Loucy (cell line): Measurements from ENCODE around the gene IGF1R.

Experiments
- H2AFZ ChIP-seq: fragments of 200-600 bp; sonication (generic); 2 replicates; pipeline ENCODE4 v1.6.0; 2016; ENCODE audit warnings: antibody characterized with exemption, mild to moderate bottlenecking, low read length, moderate library complexity
- H3F3A ChIP-seq: fragments of 200-600 bp; 2 replicates; pipeline ENCODE4 v1.6.0; 2016; ENCODE audit warnings: antibody characterized with exemption, low read depth, mild to moderate bottlenecking
- H3K27me3 ChIP-seq: fragments of 200-600 bp; sonication (generic); 2 replicates; pipeline ENCODE4 v1.6.1; 2014; ENCODE audit warnings: low read length, mild to moderate bottlenecking; ENCODE audit not compliant: insufficient read depth, poor library complexity, severe bottlenecking
- H3K36me3 ChIP-seq: fragments of 200-600 bp; sonication (generic); 2 replicates; pipeline ENCODE4 v1.6.1; 2016; ENCODE audit warnings: low read length; ENCODE audit not compliant: insufficient read depth
- H3K4me1 ChIP-seq: fragments of 200-600 bp; sonication (generic); 2 replicates; pipeline ENCODE4 v1.5.1; 2014; ENCODE audit warnings: low read length, mild to moderate bottlenecking; ENCODE audit not compliant: insufficient read depth, poor library complexity, severe bottlenecking
- H3K4me2 ChIP-seq: fragments of 200-600 bp; sonication (generic); 2 replicates; pipeline ENCODE4 v1.6.0; 2014; ENCODE audit warnings: antibody characterized with exemption, low read length, low read depth, mild to moderate bottlenecking; ENCODE audit not compliant: poor library complexity, severe bottlenecking
- H3K4me3 ChIP-seq: fragments of 200-600 bp; sonication (generic); 2 replicates; pipeline ENCODE4 v1.5.1; 2014; ENCODE audit warnings: low read length, mild to moderate bottlenecking, mixed read lengths; ENCODE audit not compliant: poor library complexity, severe bottlenecking
- H3K79me2 ChIP-seq: fragments of 200-600 bp; sonication (generic); 2 replicates; pipeline ENCODE4 v1.6.1; 2014; ENCODE audit warnings: low read length; ENCODE audit not compliant: insufficient read depth
- H3K9ac ChIP-seq: fragments of 200-600 bp; sonication (generic); 2 replicates; pipeline ENCODE4 v1.6.0; 2014; ENCODE audit warnings: mild to moderate bottlenecking, low read depth, low read length, moderate library complexity; ENCODE audit not compliant: poor library complexity, severe bottlenecking
- H3K9me2 ChIP-seq: fragments of 200-600 bp; sonication (generic); replicated peaks from 2 replicates; pipeline ENCODE4 v1.6.1; 2016; ENCODE audit warnings: low read depth, low read length, mixed read lengths
- H3K9me3 ChIP-seq: fragments of 200-600 bp; sonication (generic); 2 replicates; pipeline ENCODE4 v1.6.1; 2014; ENCODE audit warnings: mild to moderate bottlenecking, antibody characterized with exemption, low read length, low read depth; ENCODE audit not compliant: insufficient read depth
- H4K20me1 ChIP-seq: fragments of 200-600 bp; sonication (generic); 2 replicates; pipeline ENCODE4 v1.6.0; 2014; ENCODE audit warnings: antibody characterized with exemption, low read length, mild to moderate bottlenecking; ENCODE audit not compliant: insufficient read depth, poor library complexity, severe bottlenecking
- EZH2phosphoT487 ChIP-seq: fragments of 200-600 bp; IDR thresholded peaks from 2 replicates; pipeline ENCODE4 v1.6.1; 2018; ENCODE audit warnings: antibody characterized with exemption, mild to moderate bottlenecking, moderate library complexity, borderline replicate concordance
- TF ChIP-seq, protein P1 (sequence below): fragments of 200-600 bp; sonication (generic); conservative IDR thresholded peaks from 2 replicates; pipeline ENCODE4 v1.5.1; 2014; ENCODE audit warnings: mild to moderate bottlenecking, antibody characterized with exemption, low read length

The IGF1R gene

GRCh38 chr15:98888820-98889479 is 240.6 kb downstream of the IGF1R start:
- no peak overlapping the region for H2AFZ ChIP-seq
- no peak overlapping the region for H3K4me2 ChIP-seq
- no peak for TF ChIP-seq EZH2phosphoT487
- TF ChIP-seq, protein P1, sequence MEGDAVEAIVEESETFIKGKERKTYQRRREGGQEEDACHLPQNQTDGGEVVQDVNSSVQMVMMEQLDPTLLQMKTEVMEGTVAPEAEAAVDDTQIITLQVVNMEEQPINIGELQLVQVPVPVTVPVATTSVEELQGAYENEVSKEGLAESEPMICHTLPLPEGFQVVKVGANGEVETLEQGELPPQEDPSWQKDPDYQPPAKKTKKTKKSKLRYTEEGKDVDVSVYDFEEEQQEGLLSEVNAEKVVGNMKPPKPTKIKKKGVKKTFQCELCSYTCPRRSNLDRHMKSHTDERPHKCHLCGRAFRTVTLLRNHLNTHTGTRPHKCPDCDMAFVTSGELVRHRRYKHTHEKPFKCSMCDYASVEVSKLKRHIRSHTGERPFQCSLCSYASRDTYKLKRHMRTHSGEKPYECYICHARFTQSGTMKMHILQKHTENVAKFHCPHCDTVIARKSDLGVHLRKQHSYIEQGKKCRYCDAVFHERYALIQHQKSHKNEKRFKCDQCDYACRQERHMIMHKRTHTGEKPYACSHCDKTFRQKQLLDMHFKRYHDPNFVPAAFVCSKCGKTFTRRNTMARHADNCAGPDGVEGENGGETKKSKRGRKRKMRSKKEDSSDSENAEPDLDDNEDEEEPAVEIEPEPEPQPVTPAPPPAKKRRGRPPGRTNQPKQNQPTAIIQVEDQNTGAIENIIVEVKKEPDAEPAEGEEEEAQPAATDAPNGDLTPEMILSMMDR: no peak
- no peaks in the 10 kb centered on the region for H3K9me3 ChIP-seq
- H3K9me2 ChIP-seq: no peaks in the 10 kb centered on the region
- no peaks in the 10 kb centered on the region for H3K27me3 ChIP-seq
- H3K36me3 ChIP-seq: peaks cover 15% of the 10 kb centered on the region; the same call in 1 of the 2 replicates
- H3K79me2 ChIP-seq: peaks cover 18% of the 10 kb centered on the region; the same call in 1 of the 2 replicates
- H4K20me1 ChIP-seq: no peaks in the 10 kb centered on the region
- H3K4me3 ChIP-seq: no peak overlapping the region
- H3K9ac ChIP-seq: no peak overlapping the region
- H3K4me1 ChIP-seq: no peaks in the 10 kb centered on the region
- H3F3A ChIP-seq: no peaks in the 10 kb centered on the region

GRCh38 chr15:98889930-98890695 is 241.8 kb downstream of the IGF1R start:
- no peak overlapping the region for H3K9ac ChIP-seq
- TF ChIP-seq EZH2phosphoT487: no peak
- TF ChIP-seq, protein P1: no peak

DNA sequence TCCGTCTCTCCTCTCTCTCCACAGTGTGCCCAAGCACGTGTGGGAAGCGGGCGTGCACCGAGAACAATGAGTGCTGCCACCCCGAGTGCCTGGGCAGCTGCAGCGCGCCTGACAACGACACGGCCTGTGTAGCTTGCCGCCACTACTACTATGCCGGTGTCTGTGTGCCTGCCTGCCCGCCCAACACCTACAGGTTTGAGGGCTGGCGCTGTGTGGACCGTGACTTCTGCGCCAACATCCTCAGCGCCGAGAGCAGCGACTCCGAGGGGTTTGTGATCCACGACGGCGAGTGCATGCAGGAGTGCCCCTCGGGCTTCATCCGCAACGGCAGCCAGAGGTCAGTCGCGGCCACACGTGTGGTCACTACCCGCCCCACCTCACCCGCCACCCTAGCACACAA is 243.0 kb downstream of the IGF1R start:
- H3K4me1 ChIP-seq: no peaks in the 10 kb centered on the region
- no peak overlapping the region for H2AFZ ChIP-seq
- H3K9ac ChIP-seq: no peak overlapping the region
- peaks cover 8% of the 10 kb centered on the region; the same call in 1 of the 2 replicates for H3K79me2 ChIP-seq
- H3K36me3 ChIP-seq: peaks cover 28% of the 10 kb centered on the region; the same call in 1 of the 2 replicates
- H3K9me3 ChIP-seq: no peaks in the 10 kb centered on the region
- H3K4me2 ChIP-seq: no peak overlapping the region
- no peaks in the 10 kb centered on the region for H4K20me1 ChIP-seq
- H3K4me3 ChIP-seq: no peak overlapping the region
- no peaks in the 10 kb centered on the region for H3K27me3 ChIP-seq
- TF ChIP-seq EZH2phosphoT487: no peak
- TF ChIP-seq, protein P1: no peak
- no peaks in the 10 kb centered on the region for H3K9me2 ChIP-seq
- no peaks in the 10 kb centered on the region for H3F3A ChIP-seq

More at GRCh38 chr15:98889930-98890695, 241.8 kb downstream of the IGF1R start:
- H4K20me1 ChIP-seq: no peaks in the 10 kb centered on the region
- no peaks in the 10 kb centered on the region for H3K4me1 ChIP-seq
- no peaks in the 10 kb centered on the region for H3K9me2 ChIP-seq
- H2AFZ ChIP-seq: no peak overlapping the region
- no peak overlapping the region for H3K4me3 ChIP-seq
- H3K79me2 ChIP-seq: peaks cover 11% of the 10 kb centered on the region; the same call in 1 of the 2 replicates
- H3F3A ChIP-seq: no peaks in the 10 kb centered on the region
- no peaks in the 10 kb centered on the region for H3K27me3 ChIP-seq
- H3K36me3 ChIP-seq: peaks cover 18% of the 10 kb centered on the region; the same call in 1 of the 2 replicates
- no peaks in the 10 kb centered on the region for H3K9me3 ChIP-seq
- no peak overlapping the region for H3K4me2 ChIP-seq
